Measurements from ENCODE around the gene LRFN2. TPM values are rescaled to one million over a fixed set of nuclear protein-coding genes. Genes with fewer than 3 reads are reported as not detected.

Gene LRFN2
- total and polyA plus RNA-seq, 2 experiments from 2014 or later = 0.29 to 2.5 TPM

DNA sequence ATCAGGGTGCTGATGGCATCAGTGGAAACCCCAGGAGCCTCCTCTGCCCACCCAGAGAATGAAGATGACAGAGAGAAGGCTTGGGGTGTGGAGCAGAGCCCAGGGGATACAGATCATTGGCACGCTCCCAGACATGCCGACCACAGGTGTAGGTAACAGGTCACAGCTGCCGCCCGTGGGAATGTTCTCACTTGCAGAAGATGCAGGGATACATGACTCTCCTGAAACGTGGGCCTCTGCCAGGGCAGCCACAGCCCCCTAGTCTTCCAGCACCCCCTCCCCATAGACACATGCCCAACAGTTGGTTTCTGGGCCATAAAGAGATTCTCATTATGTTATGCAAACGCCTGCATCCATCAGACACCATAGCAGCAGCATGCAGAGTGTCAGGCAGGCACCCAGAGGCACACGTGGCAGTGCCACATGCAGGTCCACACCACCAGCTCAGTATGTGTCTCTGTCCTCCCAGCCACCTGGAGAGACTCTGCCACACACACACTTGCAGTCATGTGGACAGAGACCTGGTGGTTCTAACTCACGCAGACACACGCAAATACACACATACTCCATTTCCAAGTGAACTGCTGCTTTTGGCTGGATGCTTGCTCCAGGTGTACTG, 45.5 kb downstream of the LRFN2 start:
- Mint-ChIP-seq H3K4me1 (peaks cover 81% of the 10 kb centered on the region), H3K4me3 (no peak overlapping the region; the same call in 2 of the 3 replicates), H3K27me3 (ENCODE audit: insufficient read depth, low read depth, poor library complexity) (peaks cover 15% of the 10 kb centered on the region), H3K27ac (no peak overlapping the region; the same call in 1 of the 2 replicates), H3K36me3 (ENCODE audit: low read depth) (no peaks in the 10 kb centered on the region), H3K9me3 (no peaks in the 10 kb centered on the region)
- Histone ChIP-seq H3K36me3 (ENCODE audit: insufficient read depth) (no peaks in the 10 kb centered on the region), H3F3A (replicated peaks; ENCODE audit: low read depth) (no peaks in the 10 kb centered on the region), H4K20me1 (replicated peaks; ENCODE audit: insufficient read depth) (no peaks in the 10 kb centered on the region), H3K27me3 (ENCODE audit: insufficient read depth) (no peaks in the 10 kb centered on the region), H3K9me2 (ENCODE audit: insufficient read depth) (no peaks in the 10 kb centered on the region), H3K79me2 (replicated peaks; ENCODE audit: insufficient read depth) (no peaks in the 10 kb centered on the region), H3K27ac (ENCODE audit: low read depth) (no peak overlapping the region), H3K4me3 (no peak overlapping the region; the same call in 1 of the 2 replicates), H3K4me2 (peak overlapping the region; percentile 73; the same call in 1 of the 2 replicates), H3K4me1 (ENCODE audit: insufficient read depth) (peaks cover 49% of the 10 kb centered on the region), H2AFZ (no peak overlapping the region)
- no peak for DNase-seq (ENCODE audit: low spot score)
- TF ChIP-seq NANOG (IDR thresholded peaks at IDR 0.05; ENCODE audit: borderline replicate concordance) (no peak), POLR2AphosphoS5 (IDR thresholded peaks at IDR 0.05; ENCODE audit: low read depth) (no peak), JUNB (IDR thresholded peaks at IDR 0.05; ENCODE audit: unreplicated experiment) (no peak), ZNF331 (CRISPR knock-in tag; IDR thresholded peaks at IDR 0.05; ENCODE audit: low read depth) (no peak)
- TF ChIP-seq, protein P1, sequence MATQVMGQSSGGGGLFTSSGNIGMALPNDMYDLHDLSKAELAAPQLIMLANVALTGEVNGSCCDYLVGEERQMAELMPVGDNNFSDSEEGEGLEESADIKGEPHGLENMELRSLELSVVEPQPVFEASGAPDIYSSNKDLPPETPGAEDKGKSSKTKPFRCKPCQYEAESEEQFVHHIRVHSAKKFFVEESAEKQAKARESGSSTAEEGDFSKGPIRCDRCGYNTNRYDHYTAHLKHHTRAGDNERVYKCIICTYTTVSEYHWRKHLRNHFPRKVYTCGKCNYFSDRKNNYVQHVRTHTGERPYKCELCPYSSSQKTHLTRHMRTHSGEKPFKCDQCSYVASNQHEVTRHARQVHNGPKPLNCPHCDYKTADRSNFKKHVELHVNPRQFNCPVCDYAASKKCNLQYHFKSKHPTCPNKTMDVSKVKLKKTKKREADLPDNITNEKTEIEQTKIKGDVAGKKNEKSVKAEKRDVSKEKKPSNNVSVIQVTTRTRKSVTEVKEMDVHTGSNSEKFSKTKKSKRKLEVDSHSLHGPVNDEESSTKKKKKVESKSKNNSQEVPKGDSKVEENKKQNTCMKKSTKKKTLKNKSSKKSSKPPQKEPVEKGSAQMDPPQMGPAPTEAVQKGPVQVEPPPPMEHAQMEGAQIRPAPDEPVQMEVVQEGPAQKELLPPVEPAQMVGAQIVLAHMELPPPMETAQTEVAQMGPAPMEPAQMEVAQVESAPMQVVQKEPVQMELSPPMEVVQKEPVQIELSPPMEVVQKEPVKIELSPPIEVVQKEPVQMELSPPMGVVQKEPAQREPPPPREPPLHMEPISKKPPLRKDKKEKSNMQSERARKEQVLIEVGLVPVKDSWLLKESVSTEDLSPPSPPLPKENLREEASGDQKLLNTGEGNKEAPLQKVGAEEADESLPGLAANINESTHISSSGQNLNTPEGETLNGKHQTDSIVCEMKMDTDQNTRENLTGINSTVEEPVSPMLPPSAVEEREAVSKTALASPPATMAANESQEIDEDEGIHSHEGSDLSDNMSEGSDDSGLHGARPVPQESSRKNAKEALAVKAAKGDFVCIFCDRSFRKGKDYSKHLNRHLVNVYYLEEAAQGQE (IDR thresholded peaks at IDR 0.05; ENCODE audit: unreplicated experiment) = no peak
- TF ChIP-seq, protein P2, sequence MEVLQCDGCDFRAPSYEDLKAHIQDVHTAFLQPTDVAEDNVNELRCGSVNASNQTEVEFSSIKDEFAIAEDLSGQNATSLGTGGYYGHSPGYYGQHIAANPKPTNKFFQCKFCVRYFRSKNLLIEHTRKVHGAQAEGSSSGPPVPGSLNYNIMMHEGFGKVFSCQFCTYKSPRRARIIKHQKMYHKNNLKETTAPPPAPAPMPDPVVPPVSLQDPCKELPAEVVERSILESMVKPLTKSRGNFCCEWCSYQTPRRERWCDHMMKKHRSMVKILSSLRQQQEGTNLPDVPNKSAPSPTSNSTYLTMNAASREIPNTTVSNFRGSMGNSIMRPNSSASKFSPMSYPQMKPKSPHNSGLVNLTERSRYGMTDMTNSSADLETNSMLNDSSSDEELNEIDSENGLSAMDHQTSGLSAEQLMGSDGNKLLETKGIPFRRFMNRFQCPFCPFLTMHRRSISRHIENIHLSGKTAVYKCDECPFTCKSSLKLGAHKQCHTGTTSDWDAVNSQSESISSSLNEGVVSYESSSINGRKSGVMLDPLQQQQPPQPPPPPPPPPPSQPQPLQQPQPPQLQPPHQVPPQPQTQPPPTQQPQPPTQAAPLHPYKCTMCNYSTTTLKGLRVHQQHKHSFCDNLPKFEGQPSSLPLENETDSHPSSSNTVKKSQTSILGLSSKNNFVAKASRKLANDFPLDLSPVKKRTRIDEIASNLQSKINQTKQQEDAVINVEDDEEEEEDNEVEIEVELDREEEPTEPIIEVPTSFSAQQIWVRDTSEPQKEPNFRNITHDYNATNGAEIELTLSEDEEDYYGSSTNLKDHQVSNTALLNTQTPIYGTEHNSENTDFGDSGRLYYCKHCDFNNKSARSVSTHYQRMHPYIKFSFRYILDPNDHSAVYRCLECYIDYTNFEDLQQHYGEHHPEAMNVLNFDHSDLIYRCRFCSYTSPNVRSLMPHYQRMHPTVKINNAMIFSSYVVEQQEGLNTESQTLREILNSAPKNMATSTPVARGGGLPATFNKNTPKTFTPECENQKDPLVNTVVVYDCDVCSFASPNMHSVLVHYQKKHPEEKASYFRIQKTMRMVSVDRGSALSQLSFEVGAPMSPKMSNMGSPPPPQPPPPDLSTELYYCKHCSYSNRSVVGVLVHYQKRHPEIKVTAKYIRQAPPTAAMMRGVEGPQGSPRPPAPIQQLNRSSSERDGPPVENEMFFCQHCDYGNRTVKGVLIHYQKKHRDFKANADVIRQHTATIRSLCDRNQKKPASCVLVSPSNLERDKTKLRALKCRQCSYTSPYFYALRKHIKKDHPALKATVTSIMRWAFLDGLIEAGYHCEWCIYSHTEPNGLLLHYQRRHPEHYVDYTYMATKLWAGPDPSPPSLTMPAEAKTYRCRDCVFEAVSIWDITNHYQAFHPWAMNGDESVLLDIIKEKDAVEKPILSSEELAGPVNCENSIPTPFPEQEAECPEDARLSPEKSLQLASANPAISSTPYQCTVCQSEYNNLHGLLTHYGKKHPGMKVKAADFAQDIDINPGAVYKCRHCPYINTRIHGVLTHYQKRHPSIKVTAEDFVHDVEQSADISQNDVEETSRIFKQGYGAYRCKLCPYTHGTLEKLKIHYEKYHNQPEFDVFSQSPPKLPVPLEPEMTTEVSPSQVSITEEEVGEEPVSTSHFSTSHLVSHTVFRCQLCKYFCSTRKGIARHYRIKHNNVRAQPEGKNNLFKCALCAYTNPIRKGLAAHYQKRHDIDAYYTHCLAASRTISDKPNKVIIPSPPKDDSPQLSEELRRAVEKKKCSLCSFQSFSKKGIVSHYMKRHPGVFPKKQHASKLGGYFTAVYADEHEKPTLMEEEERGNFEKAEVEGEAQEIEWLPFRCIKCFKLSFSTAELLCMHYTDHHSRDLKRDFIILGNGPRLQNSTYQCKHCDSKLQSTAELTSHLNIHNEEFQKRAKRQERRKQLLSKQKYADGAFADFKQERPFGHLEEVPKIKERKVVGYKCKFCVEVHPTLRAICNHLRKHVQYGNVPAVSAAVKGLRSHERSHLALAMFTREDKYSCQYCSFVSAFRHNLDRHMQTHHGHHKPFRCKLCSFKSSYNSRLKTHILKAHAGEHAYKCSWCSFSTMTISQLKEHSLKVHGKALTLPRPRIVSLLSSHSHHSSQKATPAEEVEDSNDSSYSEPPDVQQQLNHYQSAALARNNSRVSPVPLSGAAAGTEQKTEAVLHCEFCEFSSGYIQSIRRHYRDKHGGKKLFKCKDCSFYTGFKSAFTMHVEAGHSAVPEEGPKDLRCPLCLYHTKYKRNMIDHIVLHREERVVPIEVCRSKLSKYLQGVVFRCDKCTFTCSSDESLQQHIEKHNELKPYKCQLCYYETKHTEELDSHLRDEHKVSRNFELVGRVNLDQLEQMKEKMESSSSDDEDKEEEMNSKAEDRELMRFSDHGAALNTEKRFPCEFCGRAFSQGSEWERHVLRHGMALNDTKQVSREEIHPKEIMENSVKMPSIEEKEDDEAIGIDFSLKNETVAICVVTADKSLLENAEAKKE (CRISPR knock-in tag; IDR thresholded peaks at IDR 0.05) = no peak
- TF ChIP-seq, protein P3, sequence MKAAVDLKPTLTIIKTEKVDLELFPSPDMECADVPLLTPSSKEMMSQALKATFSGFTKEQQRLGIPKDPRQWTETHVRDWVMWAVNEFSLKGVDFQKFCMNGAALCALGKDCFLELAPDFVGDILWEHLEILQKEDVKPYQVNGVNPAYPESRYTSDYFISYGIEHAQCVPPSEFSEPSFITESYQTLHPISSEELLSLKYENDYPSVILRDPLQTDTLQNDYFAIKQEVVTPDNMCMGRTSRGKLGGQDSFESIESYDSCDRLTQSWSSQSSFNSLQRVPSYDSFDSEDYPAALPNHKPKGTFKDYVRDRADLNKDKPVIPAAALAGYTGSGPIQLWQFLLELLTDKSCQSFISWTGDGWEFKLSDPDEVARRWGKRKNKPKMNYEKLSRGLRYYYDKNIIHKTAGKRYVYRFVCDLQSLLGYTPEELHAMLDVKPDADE (IDR thresholded peaks at IDR 0.05) = no peak
- ATAC-seq = no peak

All from GM23338 (cell line).